AG20443 (cell line): Measurements from ENCODE around the gene GP5.
A peak's percentile ranks its signal among the peaks of the same experiment; 100 is the strongest.

ENCODE experiments used
- DNase-seq: peaks from one replicate; pipeline ENCODE4 v3.0.0; 2012; ENCODE audit warnings: low spot score, mixed read lengths

The GP5 gene

DNA sequence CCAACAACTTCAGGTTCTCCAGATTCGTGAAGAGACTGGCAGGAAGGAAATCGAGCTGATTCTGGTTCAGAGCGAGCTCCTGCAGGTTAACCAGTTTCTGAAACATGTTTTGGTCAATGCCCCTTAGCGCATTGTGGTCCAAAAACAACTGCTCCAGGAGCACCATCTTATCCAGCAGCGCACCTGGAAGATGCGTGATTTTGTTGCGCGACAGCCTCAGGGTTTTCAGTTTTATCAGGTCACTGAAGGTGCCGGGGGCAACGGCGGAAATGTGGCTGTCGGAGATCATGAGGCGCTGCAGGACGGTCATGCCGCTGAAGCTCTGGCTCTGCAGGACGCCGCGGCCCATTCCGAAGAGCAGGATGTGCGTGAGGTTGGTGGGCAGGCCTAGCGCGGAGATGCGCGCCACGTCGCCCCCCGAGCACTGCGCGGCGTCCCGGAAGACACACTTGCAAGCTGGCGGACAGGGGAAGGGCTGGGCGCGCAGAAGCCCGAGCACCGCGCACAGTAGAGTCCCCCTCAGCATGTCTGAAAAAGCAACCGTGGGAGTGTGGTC is 1.2 kb downstream of the GP5 start:
- no peak for DNase-seq

DNA sequence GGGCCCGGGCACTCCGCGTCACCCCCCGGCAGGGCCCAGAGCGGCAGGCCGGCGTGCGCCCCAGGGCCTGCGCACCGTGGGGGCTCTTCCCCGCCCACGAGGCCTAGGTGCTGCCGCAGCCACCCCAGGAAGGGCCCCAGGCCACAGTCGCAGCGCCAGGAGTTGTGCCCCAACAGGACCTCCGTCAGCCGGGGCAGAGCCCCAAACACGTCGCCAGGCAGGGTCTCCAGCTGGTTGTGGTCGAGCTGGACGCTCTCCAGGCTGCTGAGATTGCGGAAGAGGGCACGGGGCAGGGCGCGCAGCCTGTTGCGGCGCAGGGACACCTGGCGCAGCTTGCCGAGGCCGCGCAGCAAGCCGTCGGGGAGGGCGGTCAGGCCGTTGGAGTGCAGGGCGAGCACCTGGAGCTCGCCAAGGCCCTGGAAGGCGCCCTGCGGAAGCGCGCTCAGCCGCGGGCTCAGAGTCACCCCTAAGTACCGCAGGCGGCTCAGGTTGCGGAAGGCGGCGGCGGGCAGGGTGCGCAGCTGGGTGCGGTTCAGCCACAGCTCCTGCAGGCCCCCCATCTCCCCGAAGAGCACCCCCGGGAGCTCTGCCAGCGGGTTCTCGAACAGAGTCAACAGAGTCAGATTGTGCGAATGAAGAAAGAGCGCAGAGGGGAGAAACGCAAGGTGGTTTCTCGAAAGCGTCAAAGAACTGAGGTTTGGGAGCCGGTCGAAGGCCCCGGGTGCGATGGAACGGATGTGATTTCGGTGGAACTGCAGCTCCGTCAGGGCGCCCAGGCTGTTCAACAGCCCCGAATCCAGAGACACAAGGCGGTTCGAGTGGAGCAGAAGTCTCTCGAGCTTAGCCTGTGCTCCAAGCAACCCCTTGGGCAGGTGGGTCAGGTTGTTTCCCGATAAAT is 2.0 kb downstream of the GP5 start:
- no peak for DNase-seq

DNA sequence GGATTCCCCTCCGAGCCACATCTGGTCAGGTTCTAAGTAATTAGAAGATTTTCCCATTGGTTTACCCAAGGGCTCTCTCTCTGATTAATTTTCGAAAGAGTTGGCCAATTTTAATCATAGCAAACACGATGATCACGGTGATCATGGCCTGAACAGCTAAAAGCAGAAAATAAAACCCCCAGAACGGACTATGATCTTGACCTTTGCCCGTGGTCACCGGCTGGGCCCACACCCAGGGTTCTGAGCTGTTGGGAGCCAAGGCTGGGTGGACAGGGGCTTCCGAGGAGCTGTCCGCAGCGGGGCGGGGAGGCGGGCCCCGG is 2.6 kb downstream of the GP5 start:
- peak; percentile 30 for DNase-seq

DNA sequence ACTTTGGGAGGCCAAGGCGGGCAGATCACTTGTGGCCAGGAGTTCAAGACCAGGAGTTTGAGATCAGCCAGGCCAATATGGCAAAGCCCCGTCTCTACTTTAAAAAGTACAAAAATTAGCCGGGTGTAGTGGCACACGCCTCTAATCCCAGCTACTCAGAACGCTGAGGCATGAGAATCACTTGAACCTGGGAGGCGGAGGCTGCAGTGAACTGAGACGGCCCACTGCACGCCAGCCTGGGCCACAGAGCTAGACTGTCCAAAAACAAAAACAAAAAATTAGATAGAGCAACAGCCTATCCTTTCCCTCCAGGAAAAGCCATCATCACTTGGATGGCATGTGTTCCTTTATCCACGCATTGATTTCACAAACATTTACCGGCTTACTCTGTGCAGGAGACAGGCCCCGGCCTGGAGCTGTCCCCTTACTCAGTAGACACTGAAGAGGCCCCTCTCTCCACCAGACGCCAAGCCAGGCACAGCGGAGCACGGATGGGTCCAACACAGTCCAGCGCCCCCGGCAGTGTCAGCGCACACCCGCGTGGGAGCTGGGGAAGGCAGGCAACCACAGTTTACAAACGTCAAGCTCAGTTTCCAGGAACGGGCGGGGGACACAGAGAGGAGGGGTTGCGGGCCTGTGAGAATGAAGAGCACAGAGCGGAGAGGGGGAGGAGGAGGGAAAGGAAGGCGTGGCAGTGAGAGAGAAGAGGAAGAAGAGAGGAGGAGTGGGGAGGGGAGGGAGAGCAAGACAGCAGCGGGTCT is 3.1 kb downstream of the GP5 start:
- DNase-seq: peak; percentile 70

DNA sequence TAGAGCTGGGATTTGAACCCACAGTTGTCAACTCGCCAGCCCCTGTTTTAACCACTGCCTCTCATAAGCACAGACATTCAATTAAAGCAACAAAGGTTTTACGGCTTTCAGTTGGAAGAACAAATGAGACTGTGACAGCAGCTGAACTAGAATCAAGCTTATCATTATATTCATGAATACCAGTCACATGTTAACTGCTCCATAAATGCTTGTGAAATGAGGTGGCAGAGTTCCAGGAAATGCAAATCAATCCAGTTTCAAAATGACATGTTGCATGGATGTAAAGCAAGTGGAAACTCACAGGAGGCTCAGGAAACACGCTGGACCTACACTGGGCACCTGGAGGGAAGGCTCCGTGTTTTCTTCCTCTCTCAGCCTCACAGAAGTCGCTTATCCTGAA is 3.9 kb downstream of the GP5 start:
- no peak for DNase-seq

DNA sequence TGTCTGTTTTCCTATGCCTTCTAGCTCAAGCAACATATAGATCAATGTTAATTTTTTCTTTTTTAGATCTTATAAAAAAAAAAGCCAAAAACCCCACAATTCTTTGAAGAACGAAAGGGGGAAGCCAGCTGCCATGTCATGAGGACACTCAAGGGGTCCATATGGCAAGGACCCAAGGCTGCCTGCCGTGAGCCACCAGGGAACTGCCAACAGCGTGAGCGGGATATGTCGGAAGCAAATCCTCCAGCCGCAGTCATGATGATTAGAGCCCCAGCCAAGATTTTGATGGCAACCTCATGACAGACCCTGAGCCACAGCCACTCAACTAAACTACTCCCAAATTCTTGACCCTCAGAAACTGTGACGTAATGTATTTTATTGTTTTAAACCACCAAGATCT is 6.5 kb downstream of the GP5 start:
- no peak for DNase-seq

DNA sequence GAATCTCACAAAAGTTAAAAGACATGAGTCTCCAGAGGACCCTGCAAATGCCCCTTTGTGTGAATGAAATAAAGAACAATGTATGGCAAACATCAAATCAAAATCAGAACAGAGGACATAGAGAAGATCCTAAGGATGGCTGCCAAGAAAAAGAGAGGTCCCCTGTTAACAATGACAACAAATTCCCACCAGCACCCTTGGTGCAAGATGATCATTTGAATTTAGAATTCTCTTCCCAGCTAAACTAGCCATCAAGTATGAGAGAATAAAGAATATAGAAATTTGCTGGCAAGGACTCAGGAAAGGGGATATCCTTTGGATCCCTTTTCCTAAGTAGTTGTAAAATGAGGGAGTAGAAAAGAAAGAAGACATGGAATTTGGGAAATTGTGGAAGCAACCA is 8.2 kb downstream of the GP5 start:
- no peak for DNase-seq

DNA sequence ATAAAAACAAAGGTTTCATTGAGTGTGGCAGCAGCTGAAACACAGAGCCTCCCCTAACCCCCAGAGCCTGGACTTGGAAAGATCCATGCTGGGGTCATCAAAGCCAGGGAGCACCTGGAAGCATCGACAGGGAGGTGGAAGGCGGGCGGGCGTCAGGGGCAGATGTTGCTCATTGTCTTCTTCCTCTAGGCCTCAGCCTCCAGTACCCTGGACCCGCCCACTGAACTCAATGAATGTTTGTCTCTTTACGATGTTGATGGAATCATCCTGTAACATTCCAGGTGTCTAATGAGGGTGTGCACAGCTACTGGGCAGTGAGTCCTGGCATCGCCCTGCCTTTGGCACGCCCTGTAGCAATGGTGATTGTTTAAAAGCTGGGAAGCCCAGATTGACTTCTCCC is 9.8 kb downstream of the GP5 start:
- no peak for DNase-seq

DNA sequence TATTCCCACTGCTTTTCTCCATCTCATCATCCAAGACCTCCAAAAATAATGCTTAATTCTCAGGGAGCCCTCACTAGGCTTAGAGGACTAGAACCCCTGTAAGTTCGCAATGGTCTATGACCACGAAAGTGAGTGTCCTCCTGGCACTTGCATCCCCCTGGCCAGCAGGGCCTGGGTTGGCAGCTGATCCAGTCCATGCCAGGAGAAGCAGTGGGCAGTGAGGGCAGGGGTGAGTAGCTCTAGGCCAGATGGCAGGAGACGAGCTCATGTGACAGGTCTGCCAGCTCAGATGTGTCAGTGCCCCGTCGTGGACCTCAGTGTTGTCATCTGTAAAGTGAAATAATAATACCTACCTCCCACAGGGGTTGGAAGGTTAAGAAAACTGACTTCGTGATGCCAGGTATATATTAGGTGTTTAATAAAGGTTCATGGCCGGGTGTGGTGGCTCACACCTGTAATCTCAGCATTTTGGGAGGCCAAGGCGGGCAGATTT is 11.1 kb downstream of the GP5 start:
- no peak for DNase-seq

DNA sequence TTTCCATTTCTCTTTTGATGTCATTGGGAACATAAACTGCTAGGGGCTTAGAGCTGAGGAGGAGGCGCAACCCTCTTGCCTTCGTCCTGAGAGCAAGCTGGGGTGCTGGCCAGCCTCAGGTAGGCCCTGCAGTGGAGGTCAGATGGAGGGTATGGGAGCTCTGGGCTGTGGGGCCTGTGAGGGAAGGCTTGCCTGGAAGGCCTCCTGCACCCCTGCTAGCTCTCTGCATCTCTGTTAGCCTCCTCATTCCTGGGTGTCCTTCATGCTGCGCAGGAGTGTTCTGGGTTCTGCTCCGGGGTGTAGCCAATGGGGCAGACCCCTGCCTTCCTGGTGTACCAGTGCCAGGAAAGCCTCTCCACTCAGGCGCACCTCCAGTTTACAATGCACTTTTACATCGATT is 11.8 kb downstream of the GP5 start:
- DNase-seq: no peak

DNA sequence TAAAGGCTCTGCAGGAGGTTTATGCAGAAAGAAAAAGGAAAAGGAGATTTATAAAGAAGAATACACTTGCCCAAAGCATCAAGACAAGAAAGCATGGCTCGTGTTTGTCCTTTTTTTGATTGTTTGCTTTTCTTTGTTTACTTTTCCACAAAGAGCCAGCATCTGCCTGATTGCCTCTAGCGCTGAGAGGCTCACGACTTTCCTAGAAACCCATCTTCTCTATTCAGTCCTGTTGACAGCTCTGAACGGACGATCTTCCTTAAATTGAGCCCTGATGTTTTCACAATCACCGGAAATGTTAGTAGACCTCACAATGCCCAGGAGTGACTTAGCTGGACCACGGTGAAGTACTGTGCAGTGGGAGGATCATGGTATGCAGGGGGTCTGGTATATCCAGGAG is 12.4 kb downstream of the GP5 start:
- DNase-seq: no peak

DNA sequence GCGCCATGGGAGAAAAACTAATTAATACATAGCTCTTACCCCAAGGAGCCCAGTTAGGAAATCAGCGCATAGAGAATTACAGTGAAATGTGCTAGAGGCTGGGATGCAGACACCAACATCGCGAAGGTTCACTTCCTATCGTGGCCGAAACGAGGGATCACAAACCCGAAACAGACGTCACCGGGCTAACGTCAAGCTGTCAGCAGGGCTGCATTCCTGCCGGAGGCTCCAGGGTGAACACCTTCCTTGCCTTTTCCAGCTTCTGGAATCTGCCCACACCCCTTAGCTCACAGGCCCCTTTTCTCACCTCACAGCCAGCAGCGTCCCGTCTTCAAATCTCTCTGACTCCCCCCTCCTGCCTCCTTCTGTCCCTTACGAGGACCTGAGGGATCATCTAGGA is 13.0 kb downstream of the GP5 start:
- DNase-seq: no peak

DNA sequence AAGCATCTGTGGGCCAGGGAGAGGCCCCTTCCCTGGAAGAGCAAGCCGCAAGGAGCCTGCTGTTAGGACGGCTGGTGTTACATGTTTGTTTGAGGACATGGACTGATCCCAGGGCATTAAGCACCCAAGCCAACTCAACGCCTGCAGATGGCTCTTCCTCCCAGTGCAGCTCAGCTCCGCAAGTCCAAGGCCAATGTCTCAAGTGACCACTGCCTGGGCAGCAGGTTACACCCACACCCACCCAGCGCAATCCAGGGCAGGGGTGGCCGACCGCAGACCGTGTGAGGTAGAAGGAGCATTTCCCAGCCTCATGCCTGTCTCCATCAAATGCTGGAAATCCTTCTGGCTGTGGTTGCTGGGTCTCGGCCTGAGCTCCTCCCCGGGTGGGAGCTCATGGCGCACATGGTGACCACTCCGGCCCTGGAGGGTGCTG is 14.5 kb downstream of the GP5 start:
- no peak for DNase-seq

DNA sequence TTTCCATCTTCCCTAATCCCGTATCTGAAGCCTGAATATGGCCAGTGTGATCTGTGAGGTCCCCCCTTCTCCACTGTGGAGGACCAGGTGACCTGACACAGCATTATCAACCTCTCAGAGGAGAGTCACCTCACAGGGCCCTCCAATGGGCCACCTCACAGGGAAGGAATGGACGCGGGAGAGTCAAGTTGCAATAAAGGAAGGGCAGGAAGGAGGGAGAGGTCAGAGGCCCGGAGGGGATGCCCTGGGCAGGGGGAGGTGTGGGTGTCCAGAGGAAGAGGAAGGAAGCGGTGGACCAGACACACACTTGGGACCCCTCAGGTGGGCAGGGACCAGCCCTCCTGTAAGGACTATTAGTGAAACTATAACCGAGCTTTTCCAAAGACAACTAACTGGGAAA is 14.9 kb downstream of the GP5 start:
- DNase-seq: no peak

DNA sequence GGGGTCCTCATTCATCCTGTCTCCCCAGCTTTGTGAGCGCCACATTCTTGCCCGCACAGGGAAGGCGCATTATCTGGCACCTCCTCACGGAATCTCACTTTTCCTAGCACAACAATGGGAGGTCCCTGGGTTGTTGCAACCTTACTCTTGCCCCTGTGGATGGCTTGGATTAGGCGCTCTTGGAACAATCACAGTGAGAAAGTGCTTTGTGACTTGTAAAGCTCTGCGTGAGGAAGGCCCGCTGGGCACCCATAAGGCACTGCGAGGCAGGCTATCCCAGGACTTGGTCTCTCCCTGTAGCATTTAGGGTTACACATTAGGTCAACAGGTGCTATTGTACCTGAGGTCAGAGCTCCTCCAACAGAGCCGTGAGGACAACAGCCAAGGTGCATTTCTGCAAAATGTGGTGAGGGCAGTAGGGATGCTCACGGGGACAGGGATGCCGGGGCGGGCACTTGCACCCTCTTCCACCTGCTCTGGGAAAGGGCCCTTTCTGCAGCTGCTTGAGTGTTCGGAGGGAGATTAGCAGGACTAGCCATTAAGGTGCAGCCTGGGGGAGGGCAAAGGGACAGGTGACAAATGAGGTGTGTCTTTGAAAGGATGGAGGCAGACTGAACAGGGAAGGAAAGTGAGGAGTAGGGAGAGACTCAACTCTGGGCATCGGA is 15.7 kb downstream of the GP5 start:
- no peak for DNase-seq

DNA sequence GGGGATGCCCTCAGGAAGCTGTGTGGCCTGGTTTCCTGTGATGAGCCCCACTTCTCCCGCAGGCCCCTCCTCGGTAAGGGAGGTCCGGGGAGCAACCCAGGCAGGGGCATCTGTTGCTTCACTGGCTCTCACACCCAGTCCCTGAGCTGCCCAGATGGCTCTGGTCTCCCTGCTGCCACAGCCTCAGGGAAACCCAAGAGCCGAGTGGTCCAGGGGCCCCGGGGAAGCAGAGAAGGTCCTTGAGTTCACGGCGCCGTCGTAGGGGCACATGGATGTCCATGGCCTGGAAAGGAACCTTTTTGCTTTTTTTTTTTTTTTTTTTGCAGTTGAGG is 16.2 kb downstream of the GP5 start:
- no peak for DNase-seq

DNA sequence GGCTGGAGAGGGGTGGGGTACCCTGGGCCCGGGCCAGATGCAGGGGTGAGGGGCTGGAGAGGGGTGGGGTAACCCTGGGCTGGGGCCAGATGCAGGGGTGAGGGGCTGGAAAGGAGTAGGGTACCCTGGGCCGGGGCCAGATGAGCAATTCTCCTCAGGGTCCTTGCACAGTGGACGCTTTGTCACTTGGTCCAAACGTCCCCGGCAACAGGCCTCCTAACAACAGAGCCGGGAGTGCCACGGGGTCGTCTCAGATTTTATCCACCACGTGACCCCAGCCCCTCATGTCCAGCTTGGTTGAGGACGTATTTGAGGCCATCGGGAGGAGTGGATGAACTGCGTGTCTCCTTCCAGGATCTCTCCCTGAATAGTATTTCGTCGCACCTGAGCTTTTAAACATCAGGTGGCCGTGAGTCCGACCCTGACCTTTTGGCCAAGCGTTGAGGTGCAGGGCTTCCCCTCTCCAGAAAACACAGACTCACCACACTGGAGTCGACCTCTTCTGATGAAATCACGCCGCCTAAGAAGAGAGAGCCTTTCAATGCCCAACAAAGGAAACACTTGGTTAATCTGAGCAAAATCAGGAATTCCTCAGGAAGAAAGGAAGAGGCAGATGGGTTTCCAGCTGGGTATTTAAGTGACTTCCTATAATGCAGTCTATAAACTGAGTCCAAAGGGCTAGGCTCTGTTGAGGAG is 16.7 kb downstream of the GP5 start:
- no peak for DNase-seq

DNA sequence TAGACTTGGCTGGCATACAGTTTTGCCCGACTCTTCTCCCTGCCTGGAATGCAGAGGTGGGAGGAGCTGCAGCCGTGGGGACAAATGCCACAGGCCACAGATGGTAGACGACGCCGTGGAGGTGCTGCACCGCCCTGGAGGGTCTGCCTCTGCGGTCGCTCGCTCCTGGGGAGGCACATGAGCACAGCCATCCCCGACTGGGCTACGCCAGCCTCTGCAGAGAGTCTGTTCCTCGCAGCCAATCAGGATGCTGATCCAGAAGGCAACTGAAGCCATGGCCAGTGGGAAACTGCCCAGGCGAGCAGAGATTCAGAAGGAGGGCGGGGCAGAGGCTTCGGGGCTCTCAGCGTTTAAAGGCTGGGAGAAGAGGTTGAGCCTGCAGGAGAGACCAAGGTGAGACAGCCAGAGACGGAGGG is 17.6 kb downstream of the GP5 start:
- DNase-seq: no peak

DNA sequence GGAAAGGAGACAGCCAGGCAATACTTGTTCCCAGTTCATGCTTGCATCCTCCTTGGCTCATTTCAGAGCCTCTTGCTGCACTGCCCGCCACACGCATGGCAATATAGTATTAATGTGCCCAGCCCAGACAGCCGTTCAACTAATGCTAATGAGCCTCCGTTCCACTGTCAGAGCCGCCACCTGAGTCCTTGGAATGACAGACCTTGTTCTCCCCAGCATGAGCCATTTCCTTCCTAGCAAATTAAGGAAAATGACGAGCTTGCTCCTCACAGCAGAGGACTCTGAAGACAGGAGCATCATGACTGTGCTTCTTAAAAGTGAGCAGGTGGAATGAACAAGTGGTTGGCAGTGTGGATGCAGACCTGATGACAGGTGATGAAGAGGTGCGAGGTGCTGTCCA is 18.7 kb downstream of the GP5 start:
- no peak for DNase-seq

DNA sequence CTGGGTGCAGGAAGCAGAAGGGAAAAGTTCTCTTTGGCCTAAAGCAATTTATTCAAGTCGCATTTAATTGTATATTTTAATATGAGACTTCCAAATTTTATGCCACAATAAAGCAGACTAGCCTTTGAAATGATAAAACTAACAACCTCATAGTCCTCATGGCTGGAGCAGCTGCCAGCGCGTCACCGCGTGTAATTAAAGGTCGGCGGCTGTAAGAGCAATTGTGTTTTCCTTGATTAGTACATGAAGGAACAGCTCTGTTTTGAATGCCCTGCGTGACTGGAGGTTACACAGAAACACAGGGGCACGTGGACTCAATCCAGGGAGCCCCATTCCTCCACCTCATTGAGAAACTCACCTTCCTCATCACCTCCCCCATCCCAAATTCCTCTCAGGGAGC is 19.4 kb downstream of the GP5 start:
- DNase-seq: no peak

DNA sequence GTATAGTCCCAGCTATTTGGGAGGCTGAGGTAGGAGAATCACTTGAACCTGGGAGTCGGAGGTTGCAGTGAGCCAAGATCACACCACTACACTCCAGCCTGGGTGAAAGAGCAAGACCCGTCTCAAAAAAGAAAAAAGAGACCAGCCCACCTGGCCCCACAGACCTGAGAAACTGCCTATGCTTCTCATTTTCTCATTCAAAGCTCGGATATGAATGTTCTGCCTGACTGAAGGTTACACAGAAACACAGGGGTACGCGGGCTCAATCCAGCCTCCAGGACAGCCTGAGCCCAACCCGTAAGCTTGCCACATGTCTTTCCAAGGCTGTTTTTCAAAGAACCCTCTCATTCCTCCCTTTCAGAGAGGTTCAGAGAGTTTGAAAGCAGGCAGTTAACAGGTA is 19.8 kb downstream of the GP5 start:
- no peak for DNase-seq

DNA sequence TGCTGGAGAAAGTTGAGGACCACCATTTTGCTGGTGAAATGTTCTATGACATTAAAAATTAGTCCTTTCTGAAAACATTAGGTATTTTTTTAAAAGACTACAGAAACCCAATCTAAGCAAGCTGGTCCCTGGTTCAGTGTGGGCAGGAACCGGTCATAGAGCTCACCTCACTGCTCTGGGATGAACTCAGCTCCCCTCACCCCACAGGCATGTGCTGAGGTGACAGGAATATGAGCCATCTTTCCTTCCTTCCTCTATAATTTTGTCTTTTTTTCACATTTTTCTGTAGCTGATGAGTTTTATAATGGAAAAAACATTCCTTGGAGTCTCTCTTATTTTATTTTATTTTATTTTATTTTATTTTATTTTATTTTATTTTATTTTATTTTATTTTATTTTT is 21.4 kb downstream of the GP5 start:
- DNase-seq: no peak
